Neural progenitor cell (in vitro differentiated cells): ENCODE measurements around the gene PRPF31. TPM values are rescaled to one million over a fixed set of nuclear protein-coding genes. Genes with fewer than 3 reads are reported as not detected.
"Not testable (repeated sequence)": the region's sequence is repeated elsewhere in the genome, so short reads cannot be mapped to it uniquely, and the experiment has no call there.

Source experiments
- DNase-seq: peaks from one replicate; pipeline ENCODE4 v3.0.0-alpha.2; 2016; ENCODE audit warnings: low spot score
- H2AFZ ChIP-seq: fragments of 200-600 bp; sonication (generic); replicated peaks from 2 replicates; pipeline ENCODE4 v1.6.1; 2016; ENCODE audit warnings: antibody characterized with exemption
- H3F3A ChIP-seq: fragments of 200-600 bp; sonication (generic); 2 replicates; pipeline ENCODE4 v1.6.1; 2016; ENCODE audit warnings: antibody characterized with exemption, low read depth
- H3K27ac ChIP-seq: fragments of 200-600 bp; sonication (generic); 2 replicates; pipeline ENCODE4 v1.5.1; 2016; ENCODE audit warnings: mild to moderate bottlenecking
- H3K27me3 ChIP-seq: fragments of 200-600 bp; sonication (generic); 2 replicates; pipeline ENCODE4 v1.6.1; 2016; ENCODE audit warnings: mild to moderate bottlenecking, moderate library complexity
- H3K36me3 ChIP-seq: fragments of 200-600 bp; sonication (generic); 2 replicates; pipeline ENCODE4 v1.5.1; 2016
- H3K4me1 ChIP-seq: fragments of 200-600 bp; sonication (generic); 2 replicates; pipeline ENCODE4 v1.6.1; 2016; ENCODE audit warnings: mixed run types
- H3K4me2 ChIP-seq: fragments of 200-600 bp; sonication (generic); 2 replicates; pipeline ENCODE4 v1.6.1; 2016
- H3K4me3 ChIP-seq: fragments of 200-600 bp; sonication (generic); 2 replicates; pipeline ENCODE4 v1.5.1; 2016
- H3K79me2 ChIP-seq: fragments of 200-600 bp; sonication (generic); 2 replicates; pipeline ENCODE4 v1.6.1; 2016; ENCODE audit warnings: low read depth
- H3K9ac ChIP-seq: fragments of 200-600 bp; sonication (generic); 2 replicates; pipeline ENCODE4 v1.6.1; 2016
- H3K9me3 ChIP-seq: fragments of 200-600 bp; sonication (generic); 2 replicates; pipeline ENCODE4 v1.5.1; 2016; ENCODE audit warnings: low read depth
- H4K20me1 ChIP-seq: fragments of 200-600 bp; sonication (generic); 2 replicates; pipeline ENCODE4 v1.6.1; 2016; ENCODE audit warnings: low read depth
- H3K27ac Mint-ChIP-seq: 3 replicates; pipeline ENCODE4 v1.8.0; 2021; ENCODE audit warnings: mixed read lengths
- H3K27me3 Mint-ChIP-seq: 2 replicates; pipeline ENCODE4 v1.8.0; 2022; ENCODE audit warnings: low read depth, mild to moderate bottlenecking, inconsistent platforms, moderate library complexity, mixed read lengths; ENCODE audit not compliant: insufficient read depth
- H3K36me3 Mint-ChIP-seq: 3 replicates; pipeline ENCODE4 v1.8.0; 2021; ENCODE audit warnings: mixed read lengths
- H3K4me1 Mint-ChIP-seq: 3 replicates; pipeline ENCODE4 v1.8.0; 2021; ENCODE audit warnings: mixed read lengths
- H3K4me3 Mint-ChIP-seq: 3 replicates; pipeline ENCODE4 v1.8.0; 2021; ENCODE audit warnings: mild to moderate bottlenecking, moderate library complexity, mixed read lengths
- H3K9me3 Mint-ChIP-seq: 3 replicates; pipeline ENCODE4 v1.8.0; 2020; ENCODE audit warnings: mixed read lengths
- CTCF ChIP-seq: fragments of 200-600 bp; sonication (generic); IDR thresholded peaks from 2 replicates; pipeline ENCODE4 v1.5.1; 2017; ENCODE audit warnings: antibody characterized with exemption, mild to moderate bottlenecking
- EZH2 ChIP-seq: fragments of 200-600 bp; sonication (generic); IDR thresholded peaks from 2 replicates; pipeline ENCODE4 v1.6.1; 2017; ENCODE audit warnings: antibody characterized with exemption, mild to moderate bottlenecking, moderate library complexity
- EZH2phosphoT487 ChIP-seq: fragments of 200-600 bp; sonication (generic); IDR thresholded peaks from 2 replicates; pipeline ENCODE4 v1.6.1; 2017; ENCODE audit warnings: antibody characterized with exemption
- total RNA-seq: library from RNA; depleted of rRNA; stranded (reverse); fragments of >200 nt; gene quantifications from 2 replicates; pipeline ENCODE4 v1.2.3, GENCODE V29; 2015; ENCODE audit warnings: low replicate concordance

The PRPF31 gene
- total RNA-seq, 1 donor from 2014 or later, result 64.4 TPM

- peaks cover 2% of the 10 kb centered on the region for H3K9me3 Mint-ChIP-seq
- H3K27me3 ChIP-seq, result peaks cover 42% of the 10 kb centered on the region
- peak overlapping the region; percentile 78 for H2AFZ ChIP-seq
- no peaks in the 10 kb centered on the region for H3K4me1 ChIP-seq
- peaks cover 15% of the 10 kb centered on the region for H3K27me3 Mint-ChIP-seq
- H3K4me2 ChIP-seq, result peak overlapping the region; percentile 74
- peak overlapping the region; percentile 25 for H3K4me3 Mint-ChIP-seq
- H4K20me1 ChIP-seq, result no peaks in the 10 kb centered on the region
- no peaks in the 10 kb centered on the region for H3K36me3 ChIP-seq
- H3K27ac ChIP-seq, result no peak overlapping the region
- DNase-seq, result peak; percentile 23
- peak overlapping the region; percentile 40 for H3K4me3 ChIP-seq
- H3K4me1 Mint-ChIP-seq, result peaks cover 6% of the 10 kb centered on the region
- H3K79me2 ChIP-seq, result no peaks in the 10 kb centered on the region
- H3K27ac Mint-ChIP-seq, result no peak overlapping the region
- no peaks in the 10 kb centered on the region for H3K9me3 ChIP-seq
- no peaks in the 10 kb centered on the region for H3K36me3 Mint-ChIP-seq
- peaks cover 3% of the 10 kb centered on the region for H3F3A ChIP-seq
- TF ChIP-seq CTCF (peak; percentile 20), EZH2phosphoT487 (no peak), EZH2 (no peak)
- no peak overlapping the region for H3K9ac ChIP-seq
These were observed 18.9 kb upstream of the PRPF31 start for GRCh38 chr19:54096617-54097106.

- H3K9ac ChIP-seq, result no peak overlapping the region
- no peak for DNase-seq
- Mint-ChIP-seq H3K9me3 (no peaks in the 10 kb centered on the region), H3K4me1 (peaks cover 13% of the 10 kb centered on the region), H3K4me3 (no peak overlapping the region), H3K27me3 (peaks cover 11% of the 10 kb centered on the region), H3K36me3 (no peaks in the 10 kb centered on the region), H3K27ac (no peak overlapping the region)
- no peak overlapping the region for H3K4me2 ChIP-seq
- no peak overlapping the region for H2AFZ ChIP-seq
- H3F3A ChIP-seq, result peaks cover 7% of the 10 kb centered on the region
- H3K36me3 ChIP-seq, result no peaks in the 10 kb centered on the region
- peaks cover 37% of the 10 kb centered on the region for H3K27me3 ChIP-seq
- no peaks in the 10 kb centered on the region for H3K4me1 ChIP-seq
- H4K20me1 ChIP-seq, result no peaks in the 10 kb centered on the region
- H3K79me2 ChIP-seq, result peaks cover 16% of the 10 kb centered on the region
- H3K27ac ChIP-seq, result no peak overlapping the region
- no peaks in the 10 kb centered on the region for H3K9me3 ChIP-seq
- TF ChIP-seq EZH2, result no peak
- TF ChIP-seq EZH2phosphoT487, result no peak
- no peak for TF ChIP-seq CTCF
- H3K4me3 ChIP-seq, result no peak overlapping the region
These were observed 16.2 kb upstream of the PRPF31 start for GRCh38 chr19:54099190-54099902.

GRCh38 chr19:54099903-54100255 lies 15.7 kb upstream of the PRPF31 start:
- not testable (repeated sequence) for H3K9me3 Mint-ChIP-seq, H3K4me2 ChIP-seq, H3K27ac Mint-ChIP-seq, H3K4me3 ChIP-seq, H3K27ac ChIP-seq, H3F3A ChIP-seq, H2AFZ ChIP-seq, H3K9ac ChIP-seq, H3K4me1 ChIP-seq, DNase-seq, H3K9me3 ChIP-seq, H3K36me3 ChIP-seq, H4K20me1 ChIP-seq, H3K4me3 Mint-ChIP-seq, H3K36me3 Mint-ChIP-seq
- H3K4me1 Mint-ChIP-seq, result peaks cover 14% of the 10 kb centered on the region
- H3K27me3 ChIP-seq, result peaks cover 32% of the 10 kb centered on the region
- peaks cover 21% of the 10 kb centered on the region for H3K79me2 ChIP-seq
- H3K27me3 Mint-ChIP-seq, result peaks cover 11% of the 10 kb centered on the region

- Histone ChIP-seq H3K4me1 (no peaks in the 10 kb centered on the region), H2AFZ (no peak within 1 kb of the TSS), H4K20me1 (no peaks in the 10 kb centered on the region), H3K4me2 (no peak within 1 kb of the TSS), H3K4me3 (no peak within 1 kb of the TSS), H3K79me2 (peaks cover 23% of the 10 kb centered on the region), H3F3A (peaks cover 7% of the 10 kb centered on the region), H3K27me3 (peaks cover 25% of the 10 kb centered on the region), H3K36me3 (no peaks in the 10 kb centered on the region), H3K9ac (no peak within 1 kb of the TSS), H3K9me3 (no peaks in the 10 kb centered on the region), H3K27ac (no peak within 1 kb of the TSS)
- DNase-seq, result no peak
- TF ChIP-seq CTCF (no peak), EZH2phosphoT487 (no peak), EZH2 (no peak)
- Mint-ChIP-seq H3K36me3 (peaks cover 2% of the 10 kb centered on the region), H3K9me3 (no peaks in the 10 kb centered on the region), H3K27ac (no peak within 1 kb of the TSS), H3K4me1 (peaks cover 16% of the 10 kb centered on the region), H3K27me3 (peaks cover 11% of the 10 kb centered on the region), H3K4me3 (peak within 1 kb of the TSS; percentile 98)
These were observed 15.0 kb upstream of the PRPF31 start, which contains the start of gene OSCAR for GRCh38 chr19:54100561-54100960. Gene OSCAR (minus strand): TSS chr19:54100803. CDS start chr19:54100792, 11 bp downstream.
